GM18508 (cell line): ENCODE data around the gene NFATC1.

Experiments used
- ATAC-seq: cut with Tn5 transposase; IDR thresholded peaks from one replicate; pipeline ENCODE4 v1.9.1; 2021; ENCODE audit warnings: moderate number of reproducible peaks; ENCODE audit not compliant: insufficient read depth, unreplicated experiment

NFATC1 gene

DNA sequence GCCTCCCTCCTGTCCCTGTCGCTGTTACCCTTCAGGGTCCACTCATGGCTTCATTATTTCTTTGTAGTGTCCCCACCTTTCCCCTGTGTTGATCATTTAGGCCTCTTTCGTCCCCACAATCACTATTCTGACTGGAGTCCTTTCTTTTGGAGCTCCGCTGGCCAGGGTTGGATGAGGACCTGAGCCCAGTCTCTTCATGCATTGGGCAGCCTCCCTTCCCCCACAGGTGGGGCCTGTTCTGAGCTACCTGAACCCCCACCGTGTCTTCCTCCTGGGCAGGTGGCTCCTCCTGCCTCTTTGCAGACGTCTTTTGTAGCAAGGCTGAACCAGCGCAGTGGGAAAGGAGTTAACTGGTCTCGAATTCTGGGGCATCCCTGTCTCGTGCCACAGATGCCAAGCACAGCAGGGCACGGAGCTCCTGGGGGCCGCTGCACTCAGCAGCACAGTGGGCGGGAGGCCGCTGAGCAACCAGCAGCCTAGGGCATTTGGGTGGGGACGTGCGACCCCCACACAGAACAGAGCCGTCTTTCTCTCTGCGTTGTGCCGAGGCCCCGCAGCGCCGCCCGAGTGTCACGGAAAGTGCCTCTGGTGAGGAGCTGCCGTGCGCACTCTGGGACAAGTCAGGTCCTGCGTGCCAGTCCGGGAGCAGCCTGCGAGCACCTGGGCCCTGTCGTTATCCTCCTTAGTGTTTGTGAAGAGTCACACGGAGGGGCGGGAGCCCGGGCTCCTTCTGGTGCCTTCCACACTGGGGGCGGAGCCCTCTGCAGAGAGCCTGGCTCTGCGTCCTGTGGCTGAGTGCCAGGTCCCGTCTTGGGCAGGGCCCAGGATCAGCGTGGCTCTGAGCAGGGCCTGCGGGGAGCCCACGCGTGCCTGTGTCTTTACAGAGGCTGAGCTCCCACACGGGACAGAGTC, 130.1 kb downstream of the NFATC1 start:
- no peak for ATAC-seq

GRCh38 chr18:79526468-79527460, 131.0 kb downstream of the NFATC1 start:
- ATAC-seq = no peak

DNA sequence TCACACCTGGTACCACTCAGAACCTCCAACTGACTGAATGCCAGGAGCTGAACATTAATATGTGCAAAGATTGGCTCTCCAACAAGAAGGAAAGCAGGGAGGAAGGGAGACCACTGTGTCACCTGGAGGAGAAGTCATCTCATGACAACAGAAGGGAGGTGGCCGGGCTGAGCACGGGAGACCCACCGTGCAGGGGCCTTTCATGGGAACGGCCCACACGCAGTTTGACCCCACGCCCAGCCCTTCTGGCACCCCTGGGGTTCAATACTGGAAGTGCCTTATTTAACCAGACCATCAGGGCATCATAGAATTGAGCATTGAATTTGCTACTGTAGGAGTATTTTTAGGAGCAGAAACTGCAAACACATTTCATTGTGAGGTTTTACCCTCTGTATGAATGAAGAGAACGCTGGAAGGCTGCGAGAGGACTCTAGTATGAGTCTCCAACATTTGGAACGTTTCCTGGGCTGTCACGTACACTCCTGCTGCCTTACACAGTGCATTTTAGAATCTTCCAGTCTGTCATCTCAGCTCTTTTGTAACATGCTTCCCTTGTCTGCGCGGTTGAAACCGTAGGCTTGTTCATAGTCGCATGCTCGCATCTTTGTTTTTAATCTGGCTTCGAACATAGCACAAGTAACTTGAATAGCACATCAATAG, 132.1 kb downstream of the NFATC1 start:
- no peak for ATAC-seq

- no peak for ATAC-seq
Observed at GRCh38 chr18:79528316-79528695, 132.6 kb downstream of the NFATC1 start.

DNA sequence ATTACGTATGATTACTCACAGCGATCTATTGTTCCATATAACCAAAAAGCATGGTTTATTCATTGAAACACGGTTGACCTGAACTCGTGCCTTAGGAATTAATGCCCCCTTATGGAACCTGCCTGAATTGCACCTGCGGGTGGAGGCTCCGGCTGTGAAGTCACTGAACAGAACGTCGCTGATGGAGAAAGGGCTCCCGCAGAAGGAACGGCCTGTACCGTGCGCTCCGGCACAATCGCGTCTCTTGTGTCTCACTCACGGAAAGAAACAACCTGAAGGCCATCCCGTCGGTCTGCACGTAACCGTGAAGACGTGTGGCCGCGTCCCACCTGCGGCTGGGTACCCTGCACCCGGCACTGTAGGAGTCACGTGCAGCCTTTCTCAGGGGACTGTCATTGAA, 133.1 kb downstream of the NFATC1 start:
- ATAC-seq = no peak

GRCh38 chr18:79529296-79529695, 133.6 kb downstream of the NFATC1 start:
- no peak for ATAC-seq

GRCh38 chr18:79529991-79530390, 134.3 kb downstream of the NFATC1 start:
- no peak for ATAC-seq

GRCh38 chr18:79530821-79531220, 135.1 kb downstream of the NFATC1 start:
- no peak for ATAC-seq

DNA sequence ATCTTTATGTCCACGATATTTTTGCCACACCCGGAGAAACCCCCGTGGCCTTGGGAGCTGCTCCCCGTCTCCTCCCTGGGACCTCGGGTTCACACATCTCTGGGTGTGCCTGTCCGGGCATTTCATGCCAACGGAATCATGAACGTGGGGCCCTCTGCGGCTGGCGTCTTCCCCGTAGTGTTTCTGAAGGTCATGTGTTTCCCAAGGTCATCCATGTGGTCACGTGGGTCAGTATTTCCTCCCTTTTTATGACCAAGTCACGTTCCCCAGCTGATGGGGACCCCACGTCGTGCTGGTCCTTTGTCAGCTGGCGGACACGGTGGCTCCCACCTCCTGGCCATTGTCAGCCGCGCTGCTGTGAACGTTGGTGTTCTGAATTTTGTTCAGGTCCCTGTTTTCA, 135.7 kb downstream of the NFATC1 start:
- no peak for ATAC-seq

- ATAC-seq = no peak
Observed at GRCh38 chr18:79531926-79532312, 136.2 kb downstream of the NFATC1 start.

DNA sequence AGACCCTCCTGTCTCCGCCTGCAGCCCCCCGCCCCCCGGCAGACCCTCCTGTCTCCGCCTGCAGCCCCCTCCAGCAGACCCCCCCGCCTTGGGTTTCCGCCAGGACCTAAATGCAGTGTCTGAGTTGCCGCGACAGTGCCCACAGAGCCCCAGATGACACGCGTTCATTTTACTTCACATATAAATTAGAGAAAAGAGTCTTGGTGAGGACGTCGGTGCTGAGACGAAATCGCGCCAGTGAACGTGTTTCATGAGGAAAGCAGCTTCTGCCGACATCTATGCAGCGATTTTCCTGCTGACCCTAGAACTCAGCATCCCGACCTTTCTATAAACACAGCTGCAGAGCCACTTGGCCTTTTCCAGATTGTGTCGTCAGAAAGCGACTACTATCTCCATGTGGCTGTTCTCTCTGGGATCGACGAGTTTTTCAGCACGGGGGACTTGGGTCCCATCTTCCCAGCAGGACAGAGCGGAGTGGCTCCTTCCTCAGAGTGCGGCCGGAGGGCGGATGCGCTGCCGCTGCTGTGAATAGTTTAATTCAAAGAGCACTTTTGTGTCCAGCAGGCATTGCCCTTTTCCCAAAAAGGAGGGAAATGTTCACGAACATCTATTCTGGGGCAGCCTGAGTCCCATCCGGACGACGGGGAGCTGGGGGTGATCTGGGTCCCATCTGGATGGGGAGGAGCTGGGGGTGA, 136.7 kb downstream of the NFATC1 start:
- no peak for ATAC-seq

DNA sequence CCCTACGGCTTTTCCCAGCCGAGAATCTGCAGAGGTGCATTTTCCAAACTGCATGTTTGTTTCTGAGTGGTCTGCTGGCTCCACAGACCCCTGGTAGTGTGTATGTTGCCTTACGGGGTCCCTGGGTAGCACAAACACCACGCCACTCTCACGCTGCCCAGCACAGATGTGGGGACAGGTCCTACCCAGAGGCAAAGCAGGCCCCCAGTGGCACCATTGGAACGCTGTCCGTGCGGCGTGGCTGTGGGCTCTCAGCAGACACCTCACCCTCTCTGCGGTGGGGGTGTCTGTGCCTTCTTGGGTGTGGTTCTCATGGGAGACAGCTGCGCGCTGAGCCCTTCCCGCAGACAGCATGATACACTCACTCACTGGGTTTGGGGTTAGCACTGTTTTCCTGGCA, 137.4 kb downstream of the NFATC1 start:
- no peak for ATAC-seq

- no peak for ATAC-seq
Observed at GRCh38 chr18:79533591-79533990, 137.9 kb downstream of the NFATC1 start.

DNA sequence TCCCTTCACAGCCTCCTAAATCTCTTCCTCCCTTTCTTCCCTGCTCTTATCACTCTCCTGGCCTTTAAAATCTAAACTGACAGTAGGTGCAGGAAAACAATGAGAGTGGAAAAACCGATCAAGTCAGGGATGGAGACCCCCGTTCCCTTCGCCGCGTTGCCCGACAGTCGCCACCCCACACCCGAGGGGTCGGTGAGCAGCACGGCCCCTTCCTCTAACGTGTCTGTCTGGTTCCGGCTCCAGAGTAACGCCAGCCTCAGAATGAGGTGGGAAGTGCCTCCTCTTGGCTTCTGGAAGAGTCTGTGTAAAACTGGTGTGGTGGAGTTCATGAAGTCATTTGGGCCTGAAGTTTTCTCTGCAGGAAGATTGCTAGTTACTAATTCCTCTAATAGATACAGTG, 138.6 kb downstream of the NFATC1 start:
- no peak for ATAC-seq

- ATAC-seq = no peak
Observed at GRCh38 chr18:79537758-79538157, 142.0 kb downstream of the NFATC1 start.

DNA sequence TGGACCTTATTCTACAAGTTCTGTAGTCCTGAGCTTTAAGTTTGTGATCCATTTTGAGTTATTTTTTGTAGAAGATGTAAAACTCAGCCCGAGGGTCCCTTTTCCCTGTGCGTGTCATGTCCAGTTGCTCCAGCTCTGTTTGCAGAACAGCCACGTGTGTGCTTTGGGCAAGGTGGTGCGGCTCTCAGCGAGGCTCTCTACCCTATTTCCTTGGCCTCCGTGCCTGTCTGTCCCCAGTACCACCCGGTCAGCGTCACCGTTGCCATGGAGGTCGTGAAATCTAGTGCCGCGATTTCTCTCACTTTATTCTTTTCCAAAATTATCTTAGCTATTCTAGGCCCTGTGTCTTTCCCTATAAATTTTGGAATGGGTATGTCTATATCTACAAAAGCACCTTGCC, 142.9 kb downstream of the NFATC1 start:
- no peak for ATAC-seq

DNA sequence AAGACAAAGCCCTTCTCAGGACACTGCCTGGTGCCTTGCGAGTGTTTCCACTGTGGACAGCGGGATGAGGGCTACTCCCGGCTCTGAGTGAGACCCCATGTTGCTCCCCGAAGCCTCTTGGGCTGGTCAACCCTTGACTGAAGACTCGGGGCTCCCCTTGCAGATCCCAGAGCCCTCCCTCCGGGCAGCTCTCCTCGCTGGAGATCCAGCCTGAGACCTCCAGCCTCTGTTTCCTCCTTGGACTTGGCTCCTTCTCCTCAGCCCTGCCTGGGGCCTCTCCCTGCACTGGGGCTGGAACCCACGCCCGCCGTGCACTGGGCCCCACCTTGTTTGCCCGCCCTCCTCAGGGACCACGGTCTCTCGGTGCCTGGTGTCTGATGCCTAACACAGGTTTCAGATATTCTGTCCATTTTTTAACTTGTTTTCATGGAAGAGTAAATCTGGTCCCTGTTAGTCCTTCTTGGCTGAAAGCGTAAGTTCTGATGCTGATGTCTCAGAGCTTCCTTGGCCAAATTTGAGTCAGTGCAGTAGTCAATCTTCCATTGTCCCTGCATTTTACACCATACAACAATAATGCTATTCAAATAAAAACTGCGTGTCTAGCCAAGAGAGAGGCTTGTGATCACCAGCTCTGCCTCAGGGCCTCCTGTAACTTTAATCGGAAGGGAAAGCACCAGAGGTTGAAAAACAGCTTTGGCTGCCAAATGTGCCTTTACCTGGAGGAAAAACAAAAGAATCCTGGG, 144.6 kb downstream of the NFATC1 start:
- ATAC-seq = no peak

DNA sequence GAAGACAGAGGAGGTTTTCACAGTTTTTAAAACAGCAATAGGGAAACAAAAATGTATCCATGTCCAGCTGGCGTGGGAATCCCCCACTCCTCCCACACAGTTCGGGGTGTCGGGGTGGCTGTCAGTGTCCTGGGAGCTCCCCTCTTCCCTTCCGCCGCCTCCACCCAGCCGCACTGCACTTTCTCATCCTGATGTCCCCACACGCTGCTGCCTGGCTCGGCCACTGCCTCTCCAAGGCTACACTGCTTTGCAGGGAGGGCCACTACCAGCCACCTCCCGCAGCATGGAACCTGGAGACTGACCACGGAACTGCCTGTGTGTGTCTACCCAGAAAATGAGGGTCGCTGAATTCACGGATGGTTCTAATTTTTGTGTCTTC, 145.2 kb downstream of the NFATC1 start:
- no peak for ATAC-seq

- ATAC-seq = no peak
Observed at GRCh38 chr18:79542213-79542612, 146.5 kb downstream of the NFATC1 start.
